H1 (cell line): ENCODE results near the gene SLC16A11. TPM values are rescaled to one million over a fixed set of nuclear protein-coding genes. Genes with fewer than 3 reads are reported as not detected.

ENCODE experiments used
- CTCF ChIA-PET: fragments of 300-600 bp; sonication (Branson Sonifier 250); formaldehyde crosslinking; loops from one replicate; lab custom pipeline; 2021; ENCODE audit not compliant: partially characterized antibody; lab: Charles Lee
- POLR2A ChIA-PET: fragments of 300-600 bp; sonication (Branson Sonifier 250); formaldehyde crosslinking; loops from one replicate; lab custom pipeline; 2021; ENCODE audit warnings: inconsistent platforms; ENCODE audit not compliant: partially characterized antibody; lab: Charles Lee
- DNase-seq, 2 experiments: peaks; one replicate each; pipeline versions ENCODE4 v3.0.0 to v3.0.0-alpha.2; 2010 to 2022; ENCODE audit warnings: low spot score in 2 of 2, low read depth in 1 of 2, mixed read lengths in 1 of 2
- FAIRE-seq: peaks from 2 replicates; lab custom pipeline; 2011; peaks lifted over from hg19 to GRCh38; lab: Jason Lieb, UNC
- H2AFZ ChIP-seq: 2 replicates; pipeline ENCODE4 v1.8.1; 2012; ENCODE audit warnings: low read length, inconsistent platforms
- H2AK5ac ChIP-seq: 2 replicates; pipeline ENCODE4 v1.6.1; 2013; ENCODE audit warnings: low read depth, low read length
- H2BK120ac ChIP-seq: replicated peaks from 2 replicates; pipeline ENCODE3; 2013; ENCODE audit warnings: low read depth, low read length, inconsistent platforms
- H2BK12ac ChIP-seq: 2 replicates; pipeline ENCODE4 v1.6.1; 2013; ENCODE audit warnings: low read depth, low read length
- H2BK15ac ChIP-seq: 2 replicates; pipeline ENCODE4 v1.6.1; 2013; ENCODE audit warnings: low read length
- H2BK20ac ChIP-seq: 2 replicates; pipeline ENCODE4 v1.6.1; 2013; ENCODE audit warnings: low read length
- H2BK5ac ChIP-seq: 2 replicates; pipeline ENCODE4 v1.6.1; 2013; ENCODE audit warnings: low read depth, low read length
- H3K14ac ChIP-seq: 2 replicates; pipeline ENCODE4 v1.6.1; 2013; ENCODE audit warnings: inconsistent platforms; ENCODE audit not compliant: insufficient read length
- H3K18ac ChIP-seq: 2 replicates; pipeline ENCODE4 v1.6.1; 2013; ENCODE audit warnings: low read length; ENCODE audit errors: extremely low read depth
- H3K23ac ChIP-seq: 2 replicates; pipeline ENCODE4 v1.6.1; 2013; ENCODE audit warnings: inconsistent platforms; ENCODE audit not compliant: insufficient read length
- H3K23me2 ChIP-seq: 2 replicates; pipeline ENCODE4 v1.6.1; 2013; ENCODE audit warnings: low read depth, low read length
- H3K27ac ChIP-seq: 2 replicates; pipeline ENCODE4 v1.6.1; 2011; ENCODE audit warnings: low read depth, low read length, inconsistent platforms
- H3K27me3 ChIP-seq, 4 experiments: replicated peaks in 1 of 4; 1 replicate in 1 of 4; 2 replicates in 3 of 4; pipeline versions ENCODE4 v1.6.1 to v1.8.1; 2011 to 2013; ENCODE audit warnings: low read length in 3 of 4, mild to moderate bottlenecking in 3 of 4, inconsistent platforms in 2 of 4, mixed read lengths in 2 of 4, moderate library complexity in 1 of 4; ENCODE audit not compliant: control insufficient read depth in 3 of 4, insufficient read depth in 3 of 4; ENCODE audit errors: extremely low read depth in 1 of 4
- H3K36me3 ChIP-seq, 4 experiments: 2 replicates each; pipeline versions ENCODE4 v1.6.1 to v1.8.1; 2011 to 2013; ENCODE audit warnings: mild to moderate bottlenecking in 4 of 4, low read length in 3 of 4, moderate library complexity in 2 of 4, control low read depth in 1 of 4, inconsistent platforms in 1 of 4; ENCODE audit not compliant: insufficient read depth in 4 of 4, control insufficient read depth in 2 of 4
- H3K4ac ChIP-seq: replicated peaks from 2 replicates; pipeline ENCODE3; 2013; ENCODE audit warnings: low read length, low read depth, mixed read lengths, inconsistent platforms; ENCODE audit not compliant: insufficient read length
- H3K4me1 ChIP-seq, 4 experiments: replicated peaks in 1 of 4; 1 replicate in 1 of 4; 2 replicates in 3 of 4; pipeline versions ENCODE4 v1.6.1 to v1.8.1; 2011 to 2013; ENCODE audit warnings: low read length in 3 of 4, inconsistent platforms in 2 of 4, mixed read lengths in 1 of 4; ENCODE audit not compliant: insufficient read depth in 4 of 4, control insufficient read depth in 3 of 4
- H3K4me2 ChIP-seq, 2 experiments: 2 replicates each; pipeline versions ENCODE4 v1.6.1 to v1.8.1; 2011 to 2013; ENCODE audit warnings: low read depth in 2 of 2, low read length in 2 of 2, control low read depth in 1 of 2, inconsistent platforms in 1 of 2, mild to moderate bottlenecking in 1 of 2; ENCODE audit not compliant: insufficient read depth in 1 of 2
- H3K4me3 ChIP-seq, 4 experiments: fragments of 200-600, 300-600 bp in 1 of 4; sonication (generic), shearing (Covaris generic), sonication (Bioruptor Twin) in 1 of 4; 2 replicates each; pipeline versions ENCODE4 v1.5.1 to v1.8.1; 2011 to 2016; ENCODE audit warnings: low read length in 4 of 4, low read depth in 3 of 4, control low read depth in 2 of 4, inconsistent platforms in 2 of 4, mild to moderate bottlenecking in 2 of 4, mixed read lengths in 1 of 4, moderate library complexity in 1 of 4; ENCODE audit not compliant: insufficient read depth in 2 of 4; ENCODE audit errors: extremely low read depth in 1 of 4
- H3K56ac ChIP-seq: replicated peaks from 2 replicates; pipeline ENCODE3; 2013; ENCODE audit warnings: low read depth, mild to moderate bottlenecking, mixed read lengths, low read length, inconsistent platforms; ENCODE audit not compliant: insufficient read length
- H3K79me1 ChIP-seq: 2 replicates; pipeline ENCODE4 v1.6.1; 2013; ENCODE audit warnings: low read depth, low read length, control low read depth
- H3K79me2 ChIP-seq, 2 experiments: 2 replicates each; pipeline versions ENCODE4 v1.6.1 to v1.8.1; 2012 to 2013; ENCODE audit warnings: low read length in 2 of 2, mild to moderate bottlenecking in 2 of 2, inconsistent platforms in 1 of 2; ENCODE audit not compliant: insufficient read depth in 2 of 2, control insufficient read depth in 1 of 2
- H3K9ac ChIP-seq, 4 experiments: replicated peaks in 1 of 4; 1 replicate in 1 of 4; 2 replicates in 3 of 4; pipeline versions ENCODE4 v1.6.1 to v1.8.1; 2011 to 2013; ENCODE audit warnings: low read depth in 3 of 4, low read length in 3 of 4, control low read depth in 2 of 4, mild to moderate bottlenecking in 2 of 4, moderate library complexity in 2 of 4, inconsistent platforms in 1 of 4; ENCODE audit errors: extremely low read depth in 1 of 4
- H3K9me3 ChIP-seq, 2 experiments: 2 replicates each; pipeline versions ENCODE4 v1.6.1 to v1.8.1; 2012 to 2013; ENCODE audit warnings: mild to moderate bottlenecking in 2 of 2, moderate library complexity in 2 of 2, control low read depth in 1 of 2, inconsistent platforms in 1 of 2, low read depth in 1 of 2, low read length in 1 of 2, mixed read lengths in 1 of 2; ENCODE audit not compliant: insufficient read depth in 2 of 2
- H4K20me1 ChIP-seq, 2 experiments: replicated peaks in 1 of 2; 2 replicates each; pipeline versions ENCODE3 to v1.8.1; 2011 to 2013; ENCODE audit warnings: inconsistent platforms in 2 of 2, low read length in 2 of 2, mild to moderate bottlenecking in 1 of 2; ENCODE audit not compliant: insufficient read depth in 2 of 2, control insufficient read depth in 1 of 2
- H4K5ac ChIP-seq: 2 replicates; pipeline ENCODE4 v1.6.1; 2013; ENCODE audit warnings: low read length, low read depth, mixed read lengths, inconsistent platforms; ENCODE audit not compliant: insufficient read length
- H4K8ac ChIP-seq: 2 replicates; pipeline ENCODE4 v1.8.0; 2013; ENCODE audit warnings: mild to moderate bottlenecking, moderate library complexity, low read length, inconsistent platforms; ENCODE audit not compliant: insufficient read depth; ENCODE audit errors: extremely low read depth
- H4K91ac ChIP-seq: replicated peaks from 2 replicates; pipeline ENCODE3; 2013; ENCODE audit warnings: low read length, mixed read lengths, inconsistent platforms; ENCODE audit not compliant: insufficient read length
- ATF2 ChIP-seq: IDR thresholded peaks from 2 replicates; pipeline ENCODE4 v1.6.1; 2012; ENCODE audit warnings: low read length, inconsistent platforms
- FOSL1 ChIP-seq: IDR thresholded peaks from 2 replicates; pipeline ENCODE4 v1.6.1; 2011; ENCODE audit warnings: mild to moderate bottlenecking, low read depth, low read length, moderate library complexity; ENCODE audit not compliant: insufficient read depth
- HDAC2 ChIP-seq, 2 experiments: fragments of 300-600 bp in 1 of 2; sonication (generic) in 1 of 2; IDR thresholded peaks; 2 replicates each; pipeline ENCODE4 v1.6.1; 2011 to 2012; ENCODE audit warnings: low read depth in 2 of 2, low read length in 2 of 2, mild to moderate bottlenecking in 2 of 2, moderate library complexity in 2 of 2, borderline replicate concordance in 1 of 2, inconsistent platforms in 1 of 2
- KDM5A ChIP-seq: fragments of 200-600 bp; IDR thresholded peaks from 2 replicates; pipeline ENCODE4 v1.7.1; 2012; ENCODE audit warnings: mild to moderate bottlenecking, low read length, inconsistent platforms, mixed read lengths
- PHF8 ChIP-seq: fragments of 200-600 bp; sonication (generic); conservative IDR thresholded peaks from 2 replicates; pipeline ENCODE4 v1.7.1; 2012; ENCODE audit warnings: low read depth, mild to moderate bottlenecking, inconsistent platforms, low read length, moderate library complexity
- SIRT6 ChIP-seq: IDR thresholded peaks from one replicate; pipeline ENCODE4 v1.7.1; 2012; ENCODE audit warnings: low read length, inconsistent platforms
- WGBS, 2 experiments: shearing (Covaris generic) in 1 of 2; methylation state at CpG; one replicate each; pipeline versions ENCODE4 v1.1.6 to v1.1.7; 2013 to 2015; ENCODE audit warnings: low lambda C conversion rate in 2 of 2, mixed read lengths in 2 of 2, inconsistent platforms in 1 of 2, low coverage in 1 of 2, missing lambda C conversion rate in 1 of 2; ENCODE audit not compliant: insufficient replicate concordance in 2 of 2, insufficient coverage in 1 of 2, insufficient read length in 1 of 2; ENCODE audit errors: extremely low coverage in 1 of 2, missing lambda C conversion rate in 1 of 2; 5-methylcytosine and 5-hydroxymethylcytosine counted together
- polyA plus RNA-seq, 7 experiments: library from polyadenylated mRNA; depleted of rRNA in 3 of 7; stranded (reverse) in 5 of 7; unstranded in 2 of 7; fragments of >200 nt in 5 of 7; fragments of 200-250 nt in 2 of 7; gene quantifications; 1 replicate in 5 of 7; 2 replicates in 1 of 7; 4 replicates in 1 of 7; pipeline versions ENCODE4 v1.2.1 to v1.2.3, GENCODE V29; 2011 to 2013; ENCODE audit warnings: missing spikeins in 2 of 7, mixed read lengths in 2 of 7
- total RNA-seq: library from RNA; stranded (reverse); fragmentation: NEBNext Ultra II Directional; extraction: Animal tissue kit (Norgen Biotek cat#: 25700); gene quantifications from 2 replicates; pipeline ENCODE4 v1.2.1, GENCODE V29; 2021
- TF ChIP-seq, protein P1 (sequence below): IDR thresholded peaks from 2 replicates; pipeline ENCODE4 v1.6.1; 2011; ENCODE audit warnings: low read length, improper control_type of control experiment

SLC16A11 gene
- total and polyA plus RNA-seq, 2 of the 8 experiments (the other 6 are each of a cell fraction or from before 2014, with no cell fraction given) = 0.35 to 0.39 TPM

GRCh38 chr17:7029659-7030058 is 14.2 kb downstream of the SLC16A11 start:
- Histone ChIP-seq H3K27me3 (0 out of 7 replicates have a peak, but pooled peaks cover 0 to 3% (median 0%) of the 10 kb centered on the region in 4 experiments), H4K91ac (no peak overlapping the region), H3K4me2 (no peak overlapping the region), H2BK20ac (no peak overlapping the region), H3K23ac (no peak overlapping the region), H2BK5ac (no peak overlapping the region), H3K4me3 (no peak overlapping the region), H3K9ac (no peak overlapping the region), H2BK120ac (no peak overlapping the region), H3K79me1 (no peaks in the 10 kb centered on the region), H3K4ac (no peak overlapping the region), H3K4me1 (no peaks in the 10 kb centered on the region), H2BK12ac (no peak overlapping the region), H2BK15ac (no peak overlapping the region), H3K18ac (no peak overlapping the region), H3K9me3 (no peaks in the 10 kb centered on the region), H2AK5ac (no peak overlapping the region), H2AFZ (no peak overlapping the region), H3K14ac (no peak overlapping the region), H4K20me1 (no peaks in the 10 kb centered on the region), H3K79me2 (no peaks in the 10 kb centered on the region), H4K8ac (no peak overlapping the region), H3K36me3 (peaks cover 0 to 8% (median 3%) of the 10 kb centered on the region in 4 experiments; a peak in 1 of 8 replicates), H3K23me2 (no peaks in the 10 kb centered on the region), H3K56ac (no peak overlapping the region), H3K27ac (no peak overlapping the region), H4K5ac (no peak overlapping the region)
- ChIA-PET POLR2A (no interaction called here), CTCF (interaction anchor here (1.4 kb wide), 1 partner anchor 27 kb away, joined by 3 read pairs; no protein-coding TSS in a partner anchor)
- 92% methylated on average over 8 of the region's 8 CpGs; no CpG with 5 or more reads in 1 of the 2 experiments for WGBS, 2 experiments
- no peak for FAIRE-seq
- DNase-seq = no peak
- TF ChIP-seq PHF8 (no peak), ATF2 (no peak), FOSL1 (no peak), SIRT6 (no peak), KDM5A (no peak), HDAC2 (IDR thresholded peaks at IDR 0.05; ENCODE audit: borderline replicate concordance in 1 of 2, low read depth in 2 of 2, low read length in 2 of 2) (no peak)
- TF ChIP-seq, protein P1, sequence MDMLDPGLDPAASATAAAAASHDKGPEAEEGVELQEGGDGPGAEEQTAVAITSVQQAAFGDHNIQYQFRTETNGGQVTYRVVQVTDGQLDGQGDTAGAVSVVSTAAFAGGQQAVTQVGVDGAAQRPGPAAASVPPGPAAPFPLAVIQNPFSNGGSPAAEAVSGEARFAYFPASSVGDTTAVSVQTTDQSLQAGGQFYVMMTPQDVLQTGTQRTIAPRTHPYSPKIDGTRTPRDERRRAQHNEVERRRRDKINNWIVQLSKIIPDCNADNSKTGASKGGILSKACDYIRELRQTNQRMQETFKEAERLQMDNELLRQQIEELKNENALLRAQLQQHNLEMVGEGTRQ = no peak
